IMR-90 (cell line): ENCODE data around the gene HHLA2.

Experiments
- MAFK ChIP-seq: IDR thresholded peaks from 2 replicates; pipeline ENCODE4 v1.6.1; 2012; ENCODE audit warnings: low read depth, low read length, improper control_type of control experiment
- POLR2A ChIP-seq: IDR thresholded peaks from 2 replicates; pipeline ENCODE4 v1.6.1; 2012; ENCODE audit warnings: mild to moderate bottlenecking, low read depth, low read length
- RAD21 ChIP-seq: IDR thresholded peaks from 2 replicates; pipeline ENCODE4 v1.6.1; 2012; ENCODE audit warnings: low read length, improper control_type of control experiment
- RCOR1 ChIP-seq: IDR thresholded peaks from 2 replicates; pipeline ENCODE4 v1.6.1; 2012; ENCODE audit warnings: mild to moderate bottlenecking, low read length, improper control_type of control experiment; ENCODE audit not compliant: insufficient replicate concordance
- RFX5 ChIP-seq: IDR thresholded peaks from 2 replicates; pipeline ENCODE4 v1.8.0; 2012; ENCODE audit warnings: low read depth, mild to moderate bottlenecking, low read length, moderate library complexity
- TF ChIP-seq, protein P1 (sequence below): conservative IDR thresholded peaks from 2 replicates; pipeline ENCODE4 v1.5.1; 2012; ENCODE audit warnings: mild to moderate bottlenecking, low read depth, low read length, improper control_type of control experiment
- TF ChIP-seq, protein P2 (sequence below): fragments of 150-350 bp; IDR thresholded peaks from 2 replicates; pipeline ENCODE4 v1.6.1; 2016; ENCODE audit warnings: low read depth, mild to moderate bottlenecking, low read length, moderate library complexity, borderline replicate concordance

DNA sequence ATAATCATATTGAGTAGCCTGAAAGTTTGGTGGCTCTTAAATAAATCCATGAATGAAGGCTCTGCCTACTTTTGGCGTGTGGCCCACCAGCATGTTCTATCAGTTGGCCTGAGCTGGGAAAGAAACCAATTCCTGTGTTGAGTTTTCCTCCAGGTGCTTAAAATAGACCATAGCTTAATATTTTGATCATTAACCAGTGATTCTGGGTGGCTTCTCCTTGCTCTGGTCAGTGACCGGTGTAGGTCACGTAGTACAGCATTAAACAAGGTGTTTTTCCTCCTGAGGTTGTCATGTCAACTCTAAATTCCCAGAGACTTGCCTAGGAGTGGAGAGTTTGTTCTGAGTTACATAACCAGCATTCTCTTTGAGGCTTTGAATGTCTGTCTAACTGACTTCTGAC is 1.3 kb downstream of the HHLA2 start:
- TF ChIP-seq RAD21 (no peak), RCOR1 (no peak), MAFK (no peak), POLR2A (no peak), RFX5 (no peak)
- TF ChIP-seq, protein P1, sequence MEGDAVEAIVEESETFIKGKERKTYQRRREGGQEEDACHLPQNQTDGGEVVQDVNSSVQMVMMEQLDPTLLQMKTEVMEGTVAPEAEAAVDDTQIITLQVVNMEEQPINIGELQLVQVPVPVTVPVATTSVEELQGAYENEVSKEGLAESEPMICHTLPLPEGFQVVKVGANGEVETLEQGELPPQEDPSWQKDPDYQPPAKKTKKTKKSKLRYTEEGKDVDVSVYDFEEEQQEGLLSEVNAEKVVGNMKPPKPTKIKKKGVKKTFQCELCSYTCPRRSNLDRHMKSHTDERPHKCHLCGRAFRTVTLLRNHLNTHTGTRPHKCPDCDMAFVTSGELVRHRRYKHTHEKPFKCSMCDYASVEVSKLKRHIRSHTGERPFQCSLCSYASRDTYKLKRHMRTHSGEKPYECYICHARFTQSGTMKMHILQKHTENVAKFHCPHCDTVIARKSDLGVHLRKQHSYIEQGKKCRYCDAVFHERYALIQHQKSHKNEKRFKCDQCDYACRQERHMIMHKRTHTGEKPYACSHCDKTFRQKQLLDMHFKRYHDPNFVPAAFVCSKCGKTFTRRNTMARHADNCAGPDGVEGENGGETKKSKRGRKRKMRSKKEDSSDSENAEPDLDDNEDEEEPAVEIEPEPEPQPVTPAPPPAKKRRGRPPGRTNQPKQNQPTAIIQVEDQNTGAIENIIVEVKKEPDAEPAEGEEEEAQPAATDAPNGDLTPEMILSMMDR = no peak
- TF ChIP-seq, protein P2, sequence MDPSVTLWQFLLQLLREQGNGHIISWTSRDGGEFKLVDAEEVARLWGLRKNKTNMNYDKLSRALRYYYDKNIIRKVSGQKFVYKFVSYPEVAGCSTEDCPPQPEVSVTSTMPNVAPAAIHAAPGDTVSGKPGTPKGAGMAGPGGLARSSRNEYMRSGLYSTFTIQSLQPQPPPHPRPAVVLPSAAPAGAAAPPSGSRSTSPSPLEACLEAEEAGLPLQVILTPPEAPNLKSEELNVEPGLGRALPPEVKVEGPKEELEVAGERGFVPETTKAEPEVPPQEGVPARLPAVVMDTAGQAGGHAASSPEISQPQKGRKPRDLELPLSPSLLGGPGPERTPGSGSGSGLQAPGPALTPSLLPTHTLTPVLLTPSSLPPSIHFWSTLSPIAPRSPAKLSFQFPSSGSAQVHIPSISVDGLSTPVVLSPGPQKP = no peak
